K562 (cell line): ENCODE results near the gene STX3. TPM values are rescaled to one million over a fixed set of nuclear protein-coding genes. Genes with fewer than 3 reads are reported as not detected.
A peak's percentile ranks its signal among the peaks of the same experiment; 100 is the strongest.

Source experiments
- BRD9 ChIP-seq: fragments of 450-650 bp; IDR thresholded peaks from 2 replicates; pipeline ENCODE4 v1.6.1; 2018; ENCODE audit warnings: low read depth; ENCODE audit not compliant: partially characterized antibody
- BRF1 ChIP-seq: IDR thresholded peaks from 3 replicates; pipeline ENCODE4 v1.6.1; 2011; ENCODE audit warnings: borderline replicate concordance, mild to moderate bottlenecking; ENCODE audit not compliant: insufficient read length; ENCODE audit errors: extremely low read depth
- CEBPG ChIP-seq, 3 experiments: fragments of 200-800 bp in 1 of 3; sonication (Bioruptor generic) in 1 of 3; sonication (generic) in 1 of 3; formaldehyde crosslinking in 1 of 3; IDR thresholded peaks in 2 of 3; conservative IDR thresholded peaks in 1 of 3; 2 replicates each; pipeline versions ENCODE4 v1.6.1 to v1.8.0; 2016 to 2022; ENCODE audit warnings: missing compliant biosample characterization in 2 of 3, missing genetic modification characterization in 2 of 3, mild to moderate bottlenecking in 1 of 3, missing genetic modification reagents in 1 of 3
- CUX1 ChIP-seq: fragments of 200-800 bp; sonication (Bioruptor generic); IDR thresholded peaks from 2 replicates; pipeline ENCODE4 v1.6.1; 2016; ENCODE audit warnings: missing genetic modification characterization, missing compliant biosample characterization
- EP300 ChIP-seq: IDR thresholded peaks from 2 replicates; pipeline ENCODE4 v1.6.1; 2012; ENCODE audit warnings: low read length, improper control_type of control experiment
- FOXJ2 ChIP-seq: fragments of 200-800 bp; sonication (Bioruptor generic); IDR thresholded peaks from 2 replicates; pipeline ENCODE4 v1.6.1; 2016; ENCODE audit warnings: missing genetic modification characterization, missing compliant biosample characterization
- GTF2B ChIP-seq: IDR thresholded peaks from 2 replicates; pipeline ENCODE4 v1.6.1; 2011; ENCODE audit not compliant: insufficient read length; ENCODE audit errors: extremely low read depth
- KAT7 ChIP-seq: sonication (generic); formaldehyde crosslinking; IDR thresholded peaks from 2 replicates; pipeline ENCODE4 v1.8.0; 2022; ENCODE audit warnings: missing genetic modification reagents, mild to moderate bottlenecking, borderline replicate concordance
- NKRF ChIP-seq: fragments of 450-650 bp; IDR thresholded peaks from 2 replicates; pipeline ENCODE4 v1.6.1; 2016; ENCODE audit warnings: borderline replicate concordance
- PTTG1 ChIP-seq: fragments of 450-650 bp; IDR thresholded peaks from 2 replicates; pipeline ENCODE4 v1.6.1; 2016; ENCODE audit warnings: low read depth, mild to moderate bottlenecking, missing genetic modification characterization, missing compliant biosample characterization
- RB1 ChIP-seq: fragments of 450-650 bp; IDR thresholded peaks from 2 replicates; pipeline ENCODE4 v1.6.1; 2017; ENCODE audit warnings: low read depth, mild to moderate bottlenecking
- TSHZ1 ChIP-seq: fragments of 250-450 bp; sonication (Bioruptor Pico); IDR thresholded peaks from 2 replicates; pipeline ENCODE4 v1.4.0; 2020; ENCODE audit warnings: mild to moderate bottlenecking, moderate library complexity
- ZNF175 ChIP-seq: fragments of 200-800 bp; sonication (Bioruptor generic); IDR thresholded peaks from 2 replicates; pipeline ENCODE4 v1.6.1; 2016; ENCODE audit warnings: low read depth, mild to moderate bottlenecking, missing genetic modification characterization, missing compliant biosample characterization
- polyA plus RNA-seq, 8 experiments: library from polyadenylated mRNA; depleted of rRNA in 4 of 8; stranded (reverse) in 5 of 8; unstranded in 3 of 8; fragments of >200 nt; fragmentation: Nextera tagmentation in 2 of 8; fragmentation: Illumina TruSeq in 1 of 8; extraction: Ambion mirVana in 2 of 8; extraction: Trizol in 1 of 8; gene quantifications; 2 replicates each; pipeline versions ENCODE4 v1.2.1 to v1.2.3, GENCODE V29; 2011 to 2014; ENCODE audit warnings: inconsistent platforms in 1 of 8, missing spikeins in 1 of 8
- total RNA-seq, 7 experiments: library from RNA; depleted of rRNA in 6 of 7; stranded (reverse); fragments of >200 nt in 6 of 7; fragmentation: Illumina TruSeq in 2 of 7; extraction: Trizol in 2 of 7; gene quantifications; 2 replicates each; pipeline versions ENCODE4 v1.2.1 to v1.2.3, GENCODE V29; 2011 to 2021; ENCODE audit warnings: low replicate concordance in 1 of 7

Gene STX3
- total and polyA plus RNA-seq, 9 of the 15 experiments (the other 6 are each of a cell fraction or from before 2014, with no cell fraction given): 12.0 to 91.6 (median 48.7) TPM

GRCh38 chr11:59706518-59707285 lies 48.5 kb upstream of the STX3 start (continued):
- no peak for TF ChIP-seq NKRF
- TF ChIP-seq ZNF175: peak; percentile 96
- no peak for TF ChIP-seq RB1
- no peak for TF ChIP-seq TSHZ1 (CRISPR knock-in tag)
- no peak for TF ChIP-seq PTTG1
- no peak for TF ChIP-seq BRD9
- no peak for TF ChIP-seq BRF1
- 0 out of 2 replicates have a peak, but pooled peaks have one; percentile 73 for TF ChIP-seq FOXJ2
- peak; percentile 96 for TF ChIP-seq EP300
- no peak for TF ChIP-seq CEBPG (CRISPR knock-in tag; IDR thresholded peaks at IDR 0.05)
- TF ChIP-seq CEBPG (tag; conservative IDR thresholded peaks at IDR 0.05 in 1 of 2, IDR thresholded peaks at IDR 0.05 in 1 of 2): peak in 1 of 2 experiments; percentile 32; a peak in 1 of 4 replicates
- TF ChIP-seq GTF2B: no peak
- TF ChIP-seq CUX1: peak; percentile 92
- TF ChIP-seq KAT7: no peak
